GM18951 (cell line): ENCODE results near the gene NETO1.

Experiments used
- POLR2A ChIP-seq: IDR thresholded peaks from 4 replicates; pipeline ENCODE4 v1.6.1; 2011; ENCODE audit warnings: mild to moderate bottlenecking; ENCODE audit not compliant: insufficient read length, insufficient read depth; ENCODE audit errors: extremely low read depth
- in situ Hi-C: fragments of 300-500 bp; cut with MboI; formaldehyde crosslinking; loops from one replicate; pipeline ENCODE4 v1.12.0; 2022; ENCODE audit warnings: low sequenced_read_pairs, mixed read lengths, inconsistent platforms; ENCODE audit not compliant: unreplicated experiment

Gene NETO1

GRCh38 chr18:72866901-72867745 lies 664 bp downstream of the NETO1 start:
- no peak for TF ChIP-seq POLR2A
- in situ Hi-C loops = no loop called here

- no peak for TF ChIP-seq POLR2A
- in situ Hi-C loops = no loop called here
These were observed 1.3 kb downstream of the NETO1 start for GRCh38 chr18:72866442-72866900.

GRCh38 chr18:72863754-72864153 lies 4.0 kb downstream of the NETO1 start:
- TF ChIP-seq POLR2A = no peak
- in situ Hi-C loops = no loop called here

GRCh38 chr18:72859088-72859487 lies 8.7 kb downstream of the NETO1 start:
- no peak for TF ChIP-seq POLR2A
- in situ Hi-C loops = no loop called here

- TF ChIP-seq POLR2A = no peak
- in situ Hi-C loops = no loop called here
These were observed 18.1 kb downstream of the NETO1 start for GRCh38 chr18:72849671-72850070.

- no peak for TF ChIP-seq POLR2A
- in situ Hi-C loops = no loop called here
These were observed 19.1 kb downstream of the NETO1 start for GRCh38 chr18:72848503-72849237.

- in situ Hi-C loops = no loop called here
These were observed 20.0 kb downstream of the NETO1 start for GRCh38 chr18:72847771-72848170.

GRCh38 chr18:72846736-72847533 lies 20.9 kb downstream of the NETO1 start:
- in situ Hi-C loops = no loop called here

More at GRCh38 chr18:72847771-72848170, 20.0 kb downstream of the NETO1 start:
- no peak for TF ChIP-seq POLR2A

GRCh38 chr18:72843743-72844142 lies 24.0 kb downstream of the NETO1 start:
- in situ Hi-C loops = no loop called here

More at GRCh38 chr18:72846736-72847533, 20.9 kb downstream of the NETO1 start:
- no peak for TF ChIP-seq POLR2A

GRCh38 chr18:72840109-72840508 lies 27.7 kb downstream of the NETO1 start:
- in situ Hi-C loops = no loop called here
- TF ChIP-seq POLR2A = no peak

More at GRCh38 chr18:72843743-72844142, 24.0 kb downstream of the NETO1 start:
- TF ChIP-seq POLR2A = no peak

- in situ Hi-C loops = no loop called here
- no peak for TF ChIP-seq POLR2A
These were observed 33.1 kb downstream of the NETO1 start for GRCh38 chr18:72834731-72835130.

- TF ChIP-seq POLR2A = no peak
- in situ Hi-C loops = no loop called here
These were observed 34.3 kb downstream of the NETO1 start for GRCh38 chr18:72833471-72833870.

- TF ChIP-seq POLR2A = no peak
- in situ Hi-C loops = no loop called here
These were observed 37.7 kb downstream of the NETO1 start for GRCh38 chr18:72830109-72830508.
